Regular cardiac myocyte (primary cell): ENCODE results near the gene TMCC2. TPM values are rescaled to one million over a fixed set of nuclear protein-coding genes. Genes with fewer than 3 reads are reported as not detected.

ENCODE experiments used
- total RNA-seq: library from RNA; depleted of rRNA; stranded (reverse); fragments of >200 nt; gene quantifications from 2 replicates; pipeline ENCODE4 v1.2.3, GENCODE V29; 2014

The TMCC2 gene, protein sequence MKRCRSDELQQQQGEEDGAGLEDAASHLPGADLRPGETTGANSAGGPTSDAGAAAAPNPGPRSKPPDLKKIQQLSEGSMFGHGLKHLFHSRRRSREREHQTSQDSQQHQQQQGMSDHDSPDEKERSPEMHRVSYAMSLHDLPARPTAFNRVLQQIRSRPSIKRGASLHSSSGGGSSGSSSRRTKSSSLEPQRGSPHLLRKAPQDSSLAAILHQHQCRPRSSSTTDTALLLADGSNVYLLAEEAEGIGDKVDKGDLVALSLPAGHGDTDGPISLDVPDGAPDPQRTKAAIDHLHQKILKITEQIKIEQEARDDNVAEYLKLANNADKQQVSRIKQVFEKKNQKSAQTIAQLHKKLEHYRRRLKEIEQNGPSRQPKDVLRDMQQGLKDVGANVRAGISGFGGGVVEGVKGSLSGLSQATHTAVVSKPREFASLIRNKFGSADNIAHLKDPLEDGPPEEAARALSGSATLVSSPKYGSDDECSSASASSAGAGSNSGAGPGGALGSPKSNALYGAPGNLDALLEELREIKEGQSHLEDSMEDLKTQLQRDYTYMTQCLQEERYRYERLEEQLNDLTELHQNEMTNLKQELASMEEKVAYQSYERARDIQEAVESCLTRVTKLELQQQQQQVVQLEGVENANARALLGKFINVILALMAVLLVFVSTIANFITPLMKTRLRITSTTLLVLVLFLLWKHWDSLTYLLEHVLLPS
- total RNA-seq: 2.3 TPM in 2 replicates

GRCh38 chr1:205227584-205228013 is at the start of gene TMCC2:
TSS of gene TMCC2 (plus strand) at chr1:205227946. CDS start at chr1:205228565, 619 bp downstream.

DNA sequence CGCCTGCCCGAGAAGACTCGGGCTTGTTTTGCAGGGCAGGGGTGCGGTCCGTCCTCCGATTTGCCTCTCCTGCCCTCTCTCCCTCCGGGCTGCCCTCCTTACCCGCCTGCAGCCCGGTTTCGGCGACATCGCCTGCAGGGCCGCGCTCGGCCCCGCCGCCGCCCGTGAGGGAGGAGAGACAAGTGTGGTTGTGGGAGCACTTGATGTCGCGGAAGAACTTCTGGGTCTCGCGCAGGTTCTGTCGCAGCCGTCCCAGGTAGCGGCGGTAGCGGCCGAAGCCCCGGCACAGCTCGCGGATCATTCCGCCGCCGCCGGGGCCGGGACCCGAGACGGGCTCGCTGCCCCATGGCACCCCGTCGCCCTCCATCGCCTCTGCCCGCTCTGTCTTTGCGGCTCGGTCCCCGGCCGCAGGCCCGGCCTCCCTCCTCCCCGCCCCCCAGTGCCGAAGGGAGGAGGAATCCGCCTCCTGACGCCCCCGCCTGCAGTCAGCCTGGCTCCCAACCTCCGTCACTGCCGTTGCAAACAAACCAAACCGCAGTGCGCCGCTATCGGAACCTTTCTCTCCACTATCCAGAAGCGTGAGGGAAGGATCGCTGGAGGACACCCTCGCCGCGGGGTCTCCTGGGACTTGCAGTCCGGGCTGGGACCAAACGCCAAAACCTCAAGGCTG is 16.4 kb upstream of the TMCC2 start, which contains the start of gene DSTYK:
TSS of gene DSTYK (minus strand) at position 534 of the 670 bp plus-strand sequence. CDS start at position 367, 167 bp downstream.

GRCh38 chr1:205321162-205321958 is 93.6 kb downstream of the TMCC2 start, which contains the start of gene NUAK2:
TSS of gene NUAK2 (minus strand) at chr1:205321745. CDS start at chr1:205321628, 117 bp downstream.

Other genes starting within 250 kb of the TMCC2 start
- gene CNTN2, start 184.7 kb upstream of the TMCC2 start, total RNA-seq: under 0.01 TPM in 2 replicates
- 1.7 and 2.7 TPM in 2 replicates for gene TMEM81, start 143.5 kb upstream of the TMCC2 start, total RNA-seq
- gene RBBP5, start 106.0 kb upstream of the TMCC2 start, total RNA-seq: 22.8 and 30.3 TPM in 2 replicates
- 14.1 and 16.1 TPM in 2 replicates for gene DSTYK, start 16.2 kb upstream of the TMCC2 start, total RNA-seq
- 5.1 and 5.2 TPM in 2 replicates for gene NUAK2, start 93.8 kb downstream of the TMCC2 start, total RNA-seq
- not detected in 2 replicates for gene KLHDC8A, start 129.0 kb downstream of the TMCC2 start, total RNA-seq
- not detected in 2 replicates for gene LEMD1, start 194.1 kb downstream of the TMCC2 start, total RNA-seq
- gene BLACAT1, start 228.1 kb downstream of the TMCC2 start, total RNA-seq: not detected in 2 replicates